ENCODE results near the gene MAP3K14.
"Not testable (repeated sequence)": the region's sequence is repeated elsewhere in the genome, so short reads cannot be mapped to it uniquely, and the experiment has no call there.

The MAP3K14 gene

GRCh38 chr17:45314741-45315647, 1.8 kb downstream of the MAP3K14 start:
- no peak for DNase-seq

- no peak for DNase-seq
Measured at GRCh38 chr17:45313996-45314740, 2.7 kb downstream of the MAP3K14 start.

GRCh38 chr17:45313421-45313771, 3.4 kb downstream of the MAP3K14 start:
- DNase-seq, result no peak

GRCh38 chr17:45312477-45313420, 4.1 kb downstream of the MAP3K14 start:
- DNase-seq, result peak; percentile 20

GRCh38 chr17:45311760-45312476, 4.9 kb downstream of the MAP3K14 start:
- peak; percentile 80 for DNase-seq

- no peak for DNase-seq
Measured at GRCh38 chr17:45311401-45311759, 5.4 kb downstream of the MAP3K14 start.

GRCh38 chr17:45310380-45311324, 6.2 kb downstream of the MAP3K14 start:
- DNase-seq, result no peak

- DNase-seq, result no peak
Measured at GRCh38 chr17:45309400-45309799, 7.4 kb downstream of the MAP3K14 start.

GRCh38 chr17:45308840-45309239, 8.0 kb downstream of the MAP3K14 start:
- no peak for DNase-seq

GRCh38 chr17:45308016-45308365, 8.8 kb downstream of the MAP3K14 start:
- DNase-seq, result no peak

- peak; percentile 52 for DNase-seq
Measured at GRCh38 chr17:45307290-45308015, 9.4 kb downstream of the MAP3K14 start.

- no peak for DNase-seq
Measured at GRCh38 chr17:45306623-45307022, 10.2 kb downstream of the MAP3K14 start.

- no peak for DNase-seq
Measured at GRCh38 chr17:45306094-45306493, 10.7 kb downstream of the MAP3K14 start.

- DNase-seq, result no peak
Measured at GRCh38 chr17:45305530-45306087, 11.2 kb downstream of the MAP3K14 start.

GRCh38 chr17:45302649-45303173, 14.1 kb downstream of the MAP3K14 start:
- peak; percentile 26 for DNase-seq

GRCh38 chr17:45302220-45302619, 14.6 kb downstream of the MAP3K14 start:
- not testable (repeated sequence) for DNase-seq

GRCh38 chr17:45301674-45302073, 15.1 kb downstream of the MAP3K14 start:
- no peak for DNase-seq

- DNase-seq, result peak; percentile 25
Measured at GRCh38 chr17:45300060-45300751, 16.6 kb downstream of the MAP3K14 start.

GRCh38 chr17:45299361-45299760, 17.5 kb downstream of the MAP3K14 start:
- no peak for DNase-seq
